A549 (cell line): ENCODE data around the gene TIAL1. TPM values are rescaled to one million over a fixed set of nuclear protein-coding genes. Genes with fewer than 3 reads are reported as not detected.

ENCODE experiments used
- ATAC-seq, 2 experiments: fragments of 200-7000 bp in 1 of 2; fragments of >200 bp in 1 of 2; cut with Nextera tagmentation in 1 of 2; cut with Tn5 transposase in 1 of 2; 3 replicates each; pipeline versions ENCODE4 v1.8.0 to v1.9.1; 2018 to 2020; ENCODE audit warnings: mild to moderate bottlenecking in 1 of 2, moderate library complexity in 1 of 2
- CTCF ChIA-PET: fragments of 300-600 bp; sonication (Branson Sonifier 250); formaldehyde crosslinking; extraction: SDS; loops from one replicate; lab custom pipeline; 2021; ENCODE audit warnings: antibody characterized with exemption, inconsistent platforms; lab: Yijun Ruan, JAX
- POLR2A ChIA-PET: fragments of 350-600 bp; formaldehyde crosslinking; extraction: SDS; loops from one replicate; lab custom pipeline; 2021; ENCODE audit warnings: antibody characterized with exemption, inconsistent platforms; lab: Yijun Ruan, JAX
- DNase-seq, 2 experiments: peaks; one replicate each; pipeline versions ENCODE4 v3.0.0 to v3.0.0-alpha.2; 2011 to 2016; ENCODE audit warnings: low read depth in 1 of 2, low spot score in 1 of 2
- FAIRE-seq: peaks from 2 replicates; lab custom pipeline; 2011; peaks lifted over from hg19 to GRCh38; lab: Jason Lieb, UNC
- H3K27ac ChIP-seq, 2 experiments: fragments of >200 bp; sonication (Bioruptor Twin); formaldehyde crosslinking; 3 replicates each; pipeline ENCODE4 v1.5.1; 2016 to 2017
- H3K4me1 ChIP-seq: fragments of >200 bp; sonication (Bioruptor Twin); formaldehyde crosslinking; 3 replicates; pipeline ENCODE4 v1.6.1; 2016
- H3K4me2 ChIP-seq: fragments of >200 bp; sonication (Bioruptor Twin); formaldehyde crosslinking; 3 replicates; pipeline ENCODE4 v1.6.1; 2016
- H3K4me3 ChIP-seq: fragments of >200 bp; sonication (Bioruptor Twin); formaldehyde crosslinking; 3 replicates; pipeline ENCODE4 v1.5.1; 2016
- H3K9me3 ChIP-seq: fragments of >200 bp; sonication (Bioruptor Twin); formaldehyde crosslinking; 3 replicates; pipeline ENCODE4 v1.6.1; 2016
- BCL3 ChIP-seq: fragments of >200 bp; sonication (Bioruptor Twin); formaldehyde crosslinking; IDR thresholded peaks from 3 replicates; pipeline ENCODE4 v1.6.1; 2016
- CBX8 ChIP-seq: fragments of 200-600 bp; sonication (generic); IDR thresholded peaks from 2 replicates; pipeline ENCODE4 v1.6.1; 2016
- CHD4 ChIP-seq: fragments of 200-600 bp; sonication (generic); IDR thresholded peaks from 2 replicates; pipeline ENCODE4 v1.6.1; 2016; ENCODE audit warnings: antibody characterized with exemption, mild to moderate bottlenecking, borderline replicate concordance
- CTCF ChIP-seq: fragments of >200 bp; sonication (Bioruptor Twin); formaldehyde crosslinking; IDR thresholded peaks from 3 replicates; pipeline ENCODE4 v1.5.1; 2016
- E2F6 ChIP-seq: IDR thresholded peaks from 2 replicates; pipeline ENCODE4 v1.6.1; 2012; ENCODE audit warnings: low read depth, borderline replicate concordance
- EHF ChIP-seq: fragments of 250-450 bp; sonication (Bioruptor Pico); IDR thresholded peaks from 2 replicates; pipeline ENCODE4 v1.5.0; 2020; ENCODE audit warnings: mild to moderate bottlenecking
- ELK1 ChIP-seq: fragments of 150-350 bp; IDR thresholded peaks from 2 replicates; pipeline ENCODE4 v1.6.1; 2014; ENCODE audit warnings: low read depth, mild to moderate bottlenecking, low read length
- EP300 ChIP-seq, 2 experiments: fragments of >200 bp; sonication (Bioruptor Twin); formaldehyde crosslinking; IDR thresholded peaks; 2 replicates in 1 of 2; 3 replicates in 1 of 2; pipeline ENCODE4 v1.6.1; 2016 to 2017
- FOSB ChIP-seq: fragments of 250-450 bp; sonication (Bioruptor Pico); IDR thresholded peaks from 2 replicates; pipeline ENCODE4 v1.5.0; 2020; ENCODE audit warnings: mild to moderate bottlenecking, moderate library complexity
- FOSL2 ChIP-seq, 2 experiments: fragments of 450-650 bp in 1 of 2; fragments of >200 bp in 1 of 2; sonication (Bioruptor Twin) in 1 of 2; formaldehyde crosslinking; IDR thresholded peaks; 2 replicates each; pipeline versions ENCODE4 v1.5.0 to v1.6.1; 2016 to 2020; ENCODE audit warnings: mild to moderate bottlenecking in 1 of 2, moderate library complexity in 1 of 2
- GATA3 ChIP-seq: IDR thresholded peaks from 2 replicates; pipeline ENCODE4 v1.6.1; 2012; ENCODE audit warnings: borderline replicate concordance
- HDAC2 ChIP-seq: fragments of 200-600 bp; sonication (generic); IDR thresholded peaks from 2 replicates; pipeline ENCODE4 v1.6.1; 2016
- HES2 ChIP-seq: fragments of >200 bp; sonication (Bioruptor Twin); formaldehyde crosslinking; IDR thresholded peaks from 2 replicates; pipeline ENCODE4 v1.6.1; 2016
- HEYL ChIP-seq: fragments of 250-450 bp; sonication (Bioruptor Pico); IDR thresholded peaks from 2 replicates; pipeline ENCODE4 v1.8.0; 2021; ENCODE audit warnings: mild to moderate bottlenecking, moderate library complexity
- HMGXB4 ChIP-seq: fragments of 250-450 bp; sonication (Bioruptor Pico); IDR thresholded peaks from 2 replicates; pipeline ENCODE4 v1.5.0; 2021; ENCODE audit warnings: mild to moderate bottlenecking, moderate library complexity, borderline replicate concordance
- HOXA7 ChIP-seq: fragments of 250-450 bp; sonication (Bioruptor Pico); IDR thresholded peaks from 2 replicates; pipeline ENCODE4 v1.5.0; 2020; ENCODE audit warnings: mild to moderate bottlenecking, moderate library complexity
- HOXB13 ChIP-seq: fragments of 250-450 bp; sonication (Bioruptor Pico); IDR thresholded peaks from 2 replicates; pipeline ENCODE4 v1.5.0; 2020; ENCODE audit warnings: low read depth, mild to moderate bottlenecking, moderate library complexity
- HOXB5 ChIP-seq: fragments of 250-450 bp; sonication (Bioruptor Pico); IDR thresholded peaks from 2 replicates; pipeline ENCODE4 v1.5.0; 2020; ENCODE audit warnings: mild to moderate bottlenecking, moderate library complexity
- JUN ChIP-seq, 2 experiments: fragments of >200 bp; sonication (Bioruptor Twin); formaldehyde crosslinking; IDR thresholded peaks; 2 replicates in 1 of 2; 3 replicates in 1 of 2; pipeline ENCODE4 v1.6.1; 2016 to 2017
- MAFK ChIP-seq: fragments of 450-650 bp; IDR thresholded peaks from 2 replicates; pipeline ENCODE4 v1.6.1; 2014; ENCODE audit not compliant: partially characterized antibody
- NR3C1 ChIP-seq: fragments of >200 bp; sonication (Bioruptor Twin); formaldehyde crosslinking; IDR thresholded peaks from 3 replicates; pipeline ENCODE4 v1.6.1; 2017
- POLR2A ChIP-seq: IDR thresholded peaks from 2 replicates; pipeline ENCODE4 v1.6.1; 2012; ENCODE audit warnings: mild to moderate bottlenecking, low read length
- POLR2AphosphoS2 ChIP-seq: conservative IDR thresholded peaks from 2 replicates; pipeline ENCODE4 v1.6.1; 2012; ENCODE audit warnings: low read length, improper control_type of control experiment, inconsistent platforms
- RCOR1 ChIP-seq: fragments of 150-350 bp; IDR thresholded peaks from 2 replicates; pipeline ENCODE4 v1.6.1; 2014; ENCODE audit warnings: antibody characterized with exemption, low read length, low read depth
- SMC3 ChIP-seq: fragments of >200 bp; sonication (Bioruptor Twin); formaldehyde crosslinking; IDR thresholded peaks from 3 replicates; pipeline ENCODE4 v1.6.1; 2018; ENCODE audit warnings: inconsistent platforms
- SREBF2 ChIP-seq: fragments of 450-650 bp; IDR thresholded peaks from 2 replicates; pipeline ENCODE4 v1.6.1; 2014; ENCODE audit warnings: mild to moderate bottlenecking, moderate library complexity
- TP53 ChIP-seq: fragments of 250-450 bp; sonication (Bioruptor Pico); IDR thresholded peaks from 2 replicates; pipeline ENCODE4 v1.5.0; 2021; ENCODE audit warnings: mild to moderate bottlenecking, moderate library complexity
- ZNF302 ChIP-seq: fragments of 250-450 bp; sonication (Bioruptor Pico); IDR thresholded peaks from 2 replicates; pipeline ENCODE4 v1.9.0; 2021; ENCODE audit warnings: inconsistent platforms, mild to moderate bottlenecking, moderate library complexity
- WGBS: methylation state at CpG from one replicate; pipeline ENCODE4 v1.1.6; 2017; ENCODE audit errors: missing lambda C conversion rate; 5-methylcytosine and 5-hydroxymethylcytosine counted together
- polyA plus RNA-seq, 4 experiments: library from polyadenylated mRNA; depleted of rRNA in 3 of 4; stranded (reverse); fragments of >200 nt; fragmentation: RNase III in 1 of 4; extraction: RNeasy Plus Mini Kit Qiagen cat#74134 plus additional on column Dnase treatment in 1 of 4; gene quantifications; 2 replicates in 3 of 4; 3 replicates in 1 of 4; pipeline ENCODE4 v1.2.3, GENCODE V29; 2011 to 2017

The TIAL1 gene
- polyA plus RNA-seq, 2 of the 4 experiments (the other 2 are of a cell fraction): 89.5 to 115 TPM

GRCh38 chr10:119640384-119640783 lies 43.6 kb upstream of the TIAL1 start:
- ChIA-PET CTCF (interaction anchor here (1.0 kb wide), 1 partner anchor 46 kb away, joined by 3 read pairs; no protein-coding TSS in a partner anchor), POLR2A (no interaction called here)
- Histone ChIP-seq H3K4me2 (no peak overlapping the region), H3K4me3 (no peak overlapping the region), H3K9me3 (no peaks in the 10 kb centered on the region), H3K27ac (no peak overlapping the region), H3K4me1 (no peaks in the 10 kb centered on the region)
- TF ChIP-seq MAFK: no peak
- no peak for TF ChIP-seq CBX8
- no peak for TF ChIP-seq EP300 (IDR thresholded peaks at IDR 0.05)
- no peak for TF ChIP-seq POLR2A
- no peak for TF ChIP-seq HEYL (CRISPR knock-in tag)
- TF ChIP-seq E2F6: no peak
- no peak for TF ChIP-seq EHF (CRISPR knock-in tag)
- TF ChIP-seq NR3C1: no peak
- TF ChIP-seq BCL3: no peak
- TF ChIP-seq GATA3: no peak
- no peak for TF ChIP-seq HES2
- ATAC-seq (no peak), DNase-seq (no peak), FAIRE-seq (no peak)
- WGBS: 80% methylated on average over 6 of the region's 6 CpGs

- FAIRE-seq (no peak), DNase-seq (no peak), ATAC-seq (no peak)
- H3K4me2 ChIP-seq: no peak overlapping the region
- 72% methylated on average over 7 of the region's 7 CpGs for WGBS
- H3K9me3 ChIP-seq: no peaks in the 10 kb centered on the region
- H3K4me3 ChIP-seq: no peak overlapping the region
- peaks cover 3% of the 10 kb centered on the region; the same call in 2 of the 3 replicates for H3K4me1 ChIP-seq
- no peak overlapping the region for H3K27ac ChIP-seq
- CTCF ChIA-PET: interaction anchor here (1.2 kb wide), 1 partner anchor 12 kb away, joined by 3 read pairs; the partner anchor contains the start of gene BAG3
- TF ChIP-seq HDAC2 (no peak), FOSB (CRISPR knock-in tag) (no peak), POLR2AphosphoS2 (no peak), HOXB5 (CRISPR knock-in tag) (no peak), RCOR1 (no peak), SMC3 (no peak), E2F6 (no peak), FOSL2 (IDR thresholded peaks at IDR 0.05) (no peak), FOSL2 (CRISPR knock-in tag; IDR thresholded peaks at IDR 0.05) (no peak), CHD4 (no peak), ZNF302 (CRISPR knock-in tag) (no peak), SREBF2 (no peak), ELK1 (no peak), HES2 (no peak), EHF (CRISPR knock-in tag) (no peak), TP53 (CRISPR knock-in tag) (no peak), HOXA7 (CRISPR knock-in tag) (no peak), JUN (IDR thresholded peaks at IDR 0.05) (no peak), HMGXB4 (CRISPR knock-in tag) (no peak), HOXB13 (CRISPR knock-in tag) (no peak), CTCF (no peak)
- POLR2A ChIA-PET: no interaction called here
Measured at GRCh38 chr10:119638982-119639381, 42.2 kb upstream of the TIAL1 start.
